Measurements from ENCODE around the gene DCDC1.

DNA sequence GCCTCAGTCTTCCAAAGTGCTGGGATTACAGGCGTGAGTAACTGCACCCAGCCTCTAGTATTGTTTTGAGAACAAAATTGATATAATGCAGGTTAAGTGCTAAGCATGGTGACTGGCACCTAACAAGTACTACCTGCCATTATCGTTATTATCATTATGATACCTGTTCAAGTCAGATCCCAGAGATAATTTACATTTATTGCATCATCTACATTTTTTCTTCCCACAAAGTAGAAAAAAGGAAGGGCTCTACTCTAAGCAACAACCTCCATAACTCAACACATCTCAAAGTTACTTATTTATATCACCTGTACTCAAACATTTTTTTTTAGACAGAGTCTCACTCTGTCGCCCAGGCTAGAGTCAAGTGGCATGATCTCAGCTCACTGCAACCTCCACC lies 42.1 kb downstream of the DCDC1 start:
- TF ChIP-seq, protein P1, sequence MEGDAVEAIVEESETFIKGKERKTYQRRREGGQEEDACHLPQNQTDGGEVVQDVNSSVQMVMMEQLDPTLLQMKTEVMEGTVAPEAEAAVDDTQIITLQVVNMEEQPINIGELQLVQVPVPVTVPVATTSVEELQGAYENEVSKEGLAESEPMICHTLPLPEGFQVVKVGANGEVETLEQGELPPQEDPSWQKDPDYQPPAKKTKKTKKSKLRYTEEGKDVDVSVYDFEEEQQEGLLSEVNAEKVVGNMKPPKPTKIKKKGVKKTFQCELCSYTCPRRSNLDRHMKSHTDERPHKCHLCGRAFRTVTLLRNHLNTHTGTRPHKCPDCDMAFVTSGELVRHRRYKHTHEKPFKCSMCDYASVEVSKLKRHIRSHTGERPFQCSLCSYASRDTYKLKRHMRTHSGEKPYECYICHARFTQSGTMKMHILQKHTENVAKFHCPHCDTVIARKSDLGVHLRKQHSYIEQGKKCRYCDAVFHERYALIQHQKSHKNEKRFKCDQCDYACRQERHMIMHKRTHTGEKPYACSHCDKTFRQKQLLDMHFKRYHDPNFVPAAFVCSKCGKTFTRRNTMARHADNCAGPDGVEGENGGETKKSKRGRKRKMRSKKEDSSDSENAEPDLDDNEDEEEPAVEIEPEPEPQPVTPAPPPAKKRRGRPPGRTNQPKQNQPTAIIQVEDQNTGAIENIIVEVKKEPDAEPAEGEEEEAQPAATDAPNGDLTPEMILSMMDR (IDR thresholded peaks at IDR 0.05) = no peak
- no peak for TF ChIP-seq POLR2A (IDR thresholded peaks at IDR 0.05)
